ENCODE measurements around the gene TMEM244. TPM values are rescaled to one million over a fixed set of nuclear protein-coding genes. Genes with fewer than 3 reads are reported as not detected.

Gene TMEM244
- total and polyA plus RNA-seq, 9 of the 15 experiments (the other 6 are each of a cell fraction or from before 2014, with no cell fraction given): not detected

- TF ChIP-seq, protein P1, sequence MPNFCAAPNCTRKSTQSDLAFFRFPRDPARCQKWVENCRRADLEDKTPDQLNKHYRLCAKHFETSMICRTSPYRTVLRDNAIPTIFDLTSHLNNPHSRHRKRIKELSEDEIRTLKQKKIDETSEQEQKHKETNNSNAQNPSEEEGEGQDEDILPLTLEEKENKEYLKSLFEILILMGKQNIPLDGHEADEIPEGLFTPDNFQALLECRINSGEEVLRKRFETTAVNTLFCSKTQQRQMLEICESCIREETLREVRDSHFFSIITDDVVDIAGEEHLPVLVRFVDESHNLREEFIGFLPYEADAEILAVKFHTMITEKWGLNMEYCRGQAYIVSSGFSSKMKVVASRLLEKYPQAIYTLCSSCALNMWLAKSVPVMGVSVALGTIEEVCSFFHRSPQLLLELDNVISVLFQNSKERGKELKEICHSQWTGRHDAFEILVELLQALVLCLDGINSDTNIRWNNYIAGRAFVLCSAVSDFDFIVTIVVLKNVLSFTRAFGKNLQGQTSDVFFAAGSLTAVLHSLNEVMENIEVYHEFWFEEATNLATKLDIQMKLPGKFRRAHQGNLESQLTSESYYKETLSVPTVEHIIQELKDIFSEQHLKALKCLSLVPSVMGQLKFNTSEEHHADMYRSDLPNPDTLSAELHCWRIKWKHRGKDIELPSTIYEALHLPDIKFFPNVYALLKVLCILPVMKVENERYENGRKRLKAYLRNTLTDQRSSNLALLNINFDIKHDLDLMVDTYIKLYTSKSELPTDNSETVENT (CRISPR knock-in tag; IDR thresholded peaks at IDR 0.05): no peak
- TF ChIP-seq ZNF551 (CRISPR knock-in tag; IDR thresholded peaks at IDR 0.05): no peak
- no peak for TF ChIP-seq NR2C2 (CRISPR knock-in tag; IDR thresholded peaks at IDR 0.05)
- no peak for TF ChIP-seq NR2C2 (tag; IDR thresholded peaks at IDR 0.05)
- no peak for TF ChIP-seq ZFP1 (CRISPR knock-in tag; IDR thresholded peaks at IDR 0.05)
- TF ChIP-seq ARID1B (IDR thresholded peaks at IDR 0.05): peak; percentile 99
- TF ChIP-seq CREBBP (IDR thresholded peaks at IDR 0.05; ENCODE audit: low read depth, low read length): no peak
- no peak for TF ChIP-seq PCBP1 (IDR thresholded peaks at IDR 0.05; ENCODE audit: low read depth, low read length, poor library complexity, severe bottlenecking)
- no peak for TF ChIP-seq NFIX (CRISPR knock-in tag; IDR thresholded peaks at IDR 0.05; ENCODE audit: low read depth)
- TF ChIP-seq DMBX1 (CRISPR knock-in tag; IDR thresholded peaks at IDR 0.05; ENCODE audit: borderline replicate concordance): no peak; the same call in 1 of the 2 replicates
- peak; percentile 91 for TF ChIP-seq ATF3 (IDR thresholded peaks at IDR 0.05)
- TF ChIP-seq ATF3 (CRISPR knock-in tag; conservative IDR thresholded peaks at IDR 0.05): 0 out of 2 replicates have a peak, but pooled peaks have one; percentile 71
- TF ChIP-seq CSDE1 (IDR thresholded peaks at IDR 0.05): no peak
- TF ChIP-seq ETV1 (tag; conservative IDR thresholded peaks at IDR 0.05; ENCODE audit: low read depth): peak; percentile 87
- TF ChIP-seq ZNF445 (CRISPR knock-in tag; IDR thresholded peaks at IDR 0.05; ENCODE audit: low read depth): no peak
- no peak for TF ChIP-seq TAF7 (tag; IDR thresholded peaks at IDR 0.05)
- TF ChIP-seq ZNF740 (CRISPR knock-in tag; IDR thresholded peaks at IDR 0.05): no peak
- no peak for TF ChIP-seq ZNF740 (tag; IDR thresholded peaks at IDR 0.05)
- no peak for TF ChIP-seq TEAD2 (tag; IDR thresholded peaks at IDR 0.05)
- no peak for TF ChIP-seq ELK1 (CRISPR knock-in tag; IDR thresholded peaks at IDR 0.05)
- no peak for TF ChIP-seq ZNF408 (CRISPR knock-in tag; IDR thresholded peaks at IDR 0.05; ENCODE audit: low read depth)
- no peak for TF ChIP-seq ZNF764 (CRISPR knock-in tag; IDR thresholded peaks at IDR 0.05; ENCODE audit: low read depth)
- TF ChIP-seq JUNB (CRISPR knock-in tag; conservative IDR thresholded peaks at IDR 0.05): no peak
- TF ChIP-seq MCM5 (IDR thresholded peaks at IDR 0.05; ENCODE audit: low read depth): no peak
These were observed 8.8 kb downstream of the TMEM244 start (continued) for GRCh38 chr6:129852257-129852858.

Measured in K562 (cell line).